Retinal pigment epithelial cell (primary cell): ENCODE measurements around the gene SLC38A2.
"Not testable (repeated sequence)": the region's sequence is repeated elsewhere in the genome, so short reads cannot be mapped to it uniquely, and the experiment has no call there.

Experiments used
- DNase-seq: peaks from one replicate; pipeline ENCODE4 v3.0.0-alpha.2; 2010; ENCODE audit warnings: low read depth
- H3K4me3 ChIP-seq: 2 replicates; pipeline ENCODE4 v1.5.1; 2011; ENCODE audit warnings: mild to moderate bottlenecking, low read length, control low read depth, moderate library complexity
- CTCF ChIP-seq: conservative IDR thresholded peaks from 2 replicates; pipeline ENCODE4 v1.5.1; 2011; ENCODE audit warnings: low read depth, low read length, control low read depth, inconsistent platforms

The SLC38A2 gene

GRCh38 chr12:46404225-46404631, 31.7 kb upstream of the SLC38A2 start:
- DNase-seq = no peak
- H3K4me3 ChIP-seq = no peak overlapping the region
- TF ChIP-seq CTCF = no peak

GRCh38 chr12:46403719-46404070, 31.1 kb upstream of the SLC38A2 start:
- H3K4me3 ChIP-seq = no peak overlapping the region
- no peak for DNase-seq
- no peak for TF ChIP-seq CTCF

- no peak for DNase-seq
- no peak for TF ChIP-seq CTCF
- no peak overlapping the region for H3K4me3 ChIP-seq
These were observed 30.6 kb upstream of the SLC38A2 start for GRCh38 chr12:46402941-46403718.

- no peak for TF ChIP-seq CTCF
- peak; percentile 57 for DNase-seq
- no peak overlapping the region for H3K4me3 ChIP-seq
These were observed 29.9 kb upstream of the SLC38A2 start for GRCh38 chr12:46402451-46402850.

- TF ChIP-seq CTCF = peak; percentile 9
- H3K4me3 ChIP-seq = no peak overlapping the region
- DNase-seq = no peak
These were observed 29.1 kb upstream of the SLC38A2 start for GRCh38 chr12:46401662-46402061.

GRCh38 chr12:46400406-46400805, 27.8 kb upstream of the SLC38A2 start:
- H3K4me3 ChIP-seq = no peak overlapping the region
- TF ChIP-seq CTCF = no peak
- no peak for DNase-seq

GRCh38 chr12:46399461-46400248, 27.1 kb upstream of the SLC38A2 start:
- H3K4me3 ChIP-seq, DNase-seq: not testable (repeated sequence)
